Mesenchymal stem cell (in vitro differentiated cells and primary cell): ENCODE measurements around the gene LMBR1.

Experiments used
- DNase-seq: peaks from one replicate; pipeline ENCODE4 v3.0.0-alpha.2; 2013
- H2AFZ ChIP-seq: one replicate; pipeline ENCODE4 v1.6.1; 2013; ENCODE audit warnings: low read depth, mild to moderate bottlenecking, control low read depth, inconsistent platforms, low read length, moderate library complexity
- H2AK5ac ChIP-seq: 2 replicates; pipeline ENCODE4 v1.6.1; 2013; ENCODE audit warnings: low read length, moderate library complexity, mild to moderate bottlenecking, inconsistent platforms; ENCODE audit not compliant: severe bottlenecking
- H2BK120ac ChIP-seq: one replicate; pipeline ENCODE4 v1.6.1; 2013; ENCODE audit warnings: low read depth, mild to moderate bottlenecking, inconsistent platforms, low read length, moderate library complexity
- H2BK12ac ChIP-seq, 2 experiments: one replicate each; pipeline ENCODE4 v1.6.1; 2013; ENCODE audit warnings: inconsistent platforms in 2 of 2, low read length in 2 of 2, mild to moderate bottlenecking in 2 of 2, moderate library complexity in 2 of 2, control low read depth in 1 of 2
- H2BK15ac ChIP-seq: one replicate; pipeline ENCODE4 v1.6.1; 2013; ENCODE audit warnings: mild to moderate bottlenecking, low read depth, inconsistent platforms; ENCODE audit not compliant: poor library complexity, severe bottlenecking
- H2BK5ac ChIP-seq: 2 replicates; pipeline ENCODE4 v1.6.1; 2013; ENCODE audit warnings: low read depth, mild to moderate bottlenecking, low read length, control low read depth, inconsistent platforms; ENCODE audit not compliant: poor library complexity, severe bottlenecking
- H3K14ac ChIP-seq, 2 experiments: one replicate each; pipeline ENCODE4 v1.6.1; 2013; ENCODE audit warnings: inconsistent platforms in 2 of 2, low read length in 2 of 2, control low read depth in 1 of 2, mild to moderate bottlenecking in 1 of 2, moderate library complexity in 1 of 2
- H3K18ac ChIP-seq, 2 experiments: one replicate each; pipeline ENCODE4 v1.6.1; 2013; ENCODE audit warnings: inconsistent platforms in 2 of 2, low read length in 2 of 2, control low read depth in 1 of 2, low read depth in 1 of 2, mild to moderate bottlenecking in 1 of 2
- H3K23ac ChIP-seq, 2 experiments: one replicate each; pipeline ENCODE4 v1.6.1; 2013; ENCODE audit warnings: inconsistent platforms in 2 of 2, low read length in 2 of 2, mild to moderate bottlenecking in 2 of 2, moderate library complexity in 2 of 2, control low read depth in 1 of 2
- H3K27ac ChIP-seq: 2 replicates; pipeline ENCODE4 v1.5.1; 2013; ENCODE audit warnings: mild to moderate bottlenecking, moderate library complexity, low read length, control low read depth, inconsistent platforms; ENCODE audit not compliant: poor library complexity, severe bottlenecking
- H3K27me3 ChIP-seq, 2 experiments: 2 replicates each; pipeline versions ENCODE4 v1.6.1 to v1.7.0; 2013; ENCODE audit warnings: low read length in 2 of 2, mild to moderate bottlenecking in 2 of 2, moderate library complexity in 2 of 2, control low read depth in 1 of 2, inconsistent platforms in 1 of 2; ENCODE audit not compliant: control insufficient read depth in 1 of 2, insufficient read depth in 1 of 2
- H3K36me3 ChIP-seq, 2 experiments: 2 replicates each; pipeline versions ENCODE4 v1.6.1 to v1.7.0; 2013; ENCODE audit warnings: low read length in 2 of 2, control low read depth in 1 of 2, inconsistent platforms in 1 of 2, low read depth in 1 of 2, mild to moderate bottlenecking in 1 of 2; ENCODE audit not compliant: insufficient read depth in 2 of 2, control insufficient read depth in 1 of 2
- H3K4ac ChIP-seq, 2 experiments: one replicate each; pipeline ENCODE4 v1.6.1; 2013; ENCODE audit warnings: inconsistent platforms in 2 of 2, low read length in 2 of 2, mild to moderate bottlenecking in 2 of 2, moderate library complexity in 2 of 2, control low read depth in 1 of 2, low read depth in 1 of 2
- H3K4me1 ChIP-seq: 2 replicates; pipeline ENCODE4 v1.6.1; 2013; ENCODE audit warnings: low read depth, low read length, control low read depth; ENCODE audit not compliant: control insufficient read depth, insufficient read depth
- H3K4me2 ChIP-seq: 2 replicates; pipeline ENCODE4 v1.6.1; 2013; ENCODE audit warnings: low read length, mild to moderate bottlenecking, inconsistent platforms; ENCODE audit not compliant: poor library complexity, severe bottlenecking
- H3K4me3 ChIP-seq, 2 experiments: 2 replicates each; pipeline versions ENCODE4 v1.5.1 to v1.7.0; 2013; ENCODE audit warnings: low read length in 2 of 2, mild to moderate bottlenecking in 2 of 2, control low read depth in 1 of 2, low read depth in 1 of 2; ENCODE audit not compliant: insufficient read depth in 1 of 2
- H3K79me1 ChIP-seq: replicated peaks from 2 replicates; pipeline ENCODE4 v1.6.1; 2013; ENCODE audit warnings: mild to moderate bottlenecking, control low read depth, low read length, inconsistent platforms; ENCODE audit not compliant: poor library complexity, severe bottlenecking
- H3K9ac ChIP-seq: 2 replicates; pipeline ENCODE4 v1.7.0; 2013; ENCODE audit warnings: mild to moderate bottlenecking, low read length, moderate library complexity
- H3K9me3 ChIP-seq: 2 replicates; pipeline ENCODE4 v1.7.0; 2013; ENCODE audit warnings: mild to moderate bottlenecking, low read length; ENCODE audit not compliant: control insufficient read depth
- H4K8ac ChIP-seq: one replicate; pipeline ENCODE4 v1.6.1; 2013; ENCODE audit warnings: inconsistent platforms, mild to moderate bottlenecking, low read length, moderate library complexity
- H4K91ac ChIP-seq: one replicate; pipeline ENCODE4 v1.6.1; 2013; ENCODE audit warnings: mild to moderate bottlenecking, low read length, inconsistent platforms
- WGBS: methylation state at CpG from one replicate; pipeline ENCODE4 v1.1.7; 2013; ENCODE audit warnings: mixed read lengths; 5-methylcytosine and 5-hydroxymethylcytosine counted together

Gene LMBR1

DNA sequence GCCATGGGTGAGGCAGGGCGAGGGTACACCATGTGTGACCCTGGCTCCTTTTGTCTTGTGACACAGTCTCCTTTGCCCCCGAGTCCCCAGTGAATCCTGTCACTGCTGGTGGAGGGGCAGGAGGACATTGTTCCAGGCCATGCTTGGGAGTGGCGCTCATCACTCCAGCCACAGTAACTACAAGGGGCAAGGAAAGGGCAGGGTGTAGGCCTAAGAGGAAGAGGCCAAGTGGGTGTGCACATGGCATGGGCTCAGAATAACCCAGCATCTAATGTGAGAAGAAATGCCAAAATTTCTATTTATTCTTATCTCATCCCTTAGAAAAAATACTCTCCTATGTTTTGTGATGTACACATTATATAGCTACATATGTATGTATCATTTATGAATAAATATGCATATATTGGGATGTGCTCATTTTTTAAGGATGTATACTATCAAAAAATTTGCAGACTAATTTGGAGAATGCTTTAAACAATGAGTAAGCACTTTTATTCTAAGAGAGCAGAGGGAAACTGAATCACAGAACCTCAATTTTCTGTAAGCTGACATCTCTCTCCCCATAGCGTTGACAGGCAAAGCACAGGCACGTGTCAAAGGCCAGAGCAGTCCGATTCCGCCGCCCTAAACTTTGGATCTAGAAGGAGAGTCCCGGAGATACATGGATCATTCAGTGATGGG, 215.5 kb downstream of the LMBR1 start:
- Histone ChIP-seq H2AK5ac (no peak overlapping the region), H3K4me3 (no peak overlapping the region), H2BK5ac (no peak overlapping the region), H3K18ac (peak overlapping the region in 1 of 2 experiments; percentile 54), H3K4me2 (no peak overlapping the region), H4K91ac (no peak overlapping the region), H2BK120ac (no peak overlapping the region), H2BK15ac (no peak overlapping the region), H3K23ac (no peak overlapping the region), H3K27me3 (no peaks in the 10 kb centered on the region), H3K4me1 (no peaks in the 10 kb centered on the region), H3K79me1 (no peaks in the 10 kb centered on the region), H2AFZ (no peak overlapping the region), H3K36me3 (peaks cover 32 to 68% of the 10 kb centered on the region in 2 experiments), H3K9ac (no peak overlapping the region), H4K8ac (no peak overlapping the region), H2BK12ac (no peak overlapping the region), H3K14ac (no peak overlapping the region), H3K9me3 (no peaks in the 10 kb centered on the region), H3K27ac (no peak overlapping the region), H3K4ac (peak overlapping the region in 1 of 2 experiments; percentile 10)
- 96% methylated on average over 9 of the region's 9 CpGs for WGBS
- no peak for DNase-seq

DNA sequence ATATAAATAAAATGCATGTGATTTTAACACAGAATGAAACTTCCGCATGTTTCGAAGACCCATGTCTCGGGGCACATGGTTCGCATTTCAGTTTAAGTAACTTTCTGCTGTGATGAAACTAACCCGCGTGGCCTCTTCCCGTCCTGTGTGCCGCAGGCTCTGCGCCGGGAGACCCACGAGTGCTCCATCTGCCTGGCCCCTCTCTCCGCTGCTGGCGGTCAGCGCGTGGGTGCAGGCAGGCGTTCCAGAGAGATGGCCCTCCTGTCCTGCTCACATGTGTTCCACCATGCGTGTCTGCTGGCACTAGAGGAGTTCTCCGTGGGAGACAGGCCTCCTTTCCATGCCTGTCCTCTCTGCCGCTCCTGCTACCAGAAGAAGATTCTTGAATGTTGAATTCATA, 216.7 kb downstream of the LMBR1 start:
- 93% methylated on average over 19 of the region's 19 CpGs for WGBS
- H3K23ac ChIP-seq = no peak overlapping the region

DNA sequence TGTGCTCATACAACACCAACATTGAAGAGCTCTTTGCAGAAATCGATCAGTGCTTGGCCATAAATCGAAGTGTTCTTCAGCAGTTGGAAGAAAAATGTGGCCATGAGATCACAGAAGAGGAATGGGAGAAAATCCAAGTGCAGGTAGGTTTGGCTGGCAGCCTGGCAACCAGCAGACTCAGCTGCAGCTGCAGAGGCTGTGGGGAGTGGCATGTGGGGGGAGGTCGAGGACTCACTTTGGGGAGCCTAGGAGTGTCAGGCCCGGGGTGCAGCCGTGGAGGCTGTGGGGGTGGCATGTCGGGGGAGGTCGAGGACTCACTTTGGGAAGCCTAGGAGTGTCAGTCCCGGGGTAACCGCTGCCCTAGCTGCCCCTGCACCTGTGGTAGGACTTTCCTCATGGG, 217.3 kb downstream of the LMBR1 start:
- Histone ChIP-seq H2BK120ac (no peak overlapping the region), H2AK5ac (no peak overlapping the region), H3K27ac (no peak overlapping the region), H3K18ac (no peak overlapping the region), H3K27me3 (no peaks in the 10 kb centered on the region), H3K23ac (no peak overlapping the region), H3K4ac (no peak overlapping the region), H3K14ac (no peak overlapping the region), H3K9ac (no peak overlapping the region), H3K4me2 (no peak overlapping the region), H3K9me3 (no peaks in the 10 kb centered on the region), H3K36me3 (peaks cover 28 to 68% of the 10 kb centered on the region in 2 experiments), H4K91ac (no peak overlapping the region), H2BK5ac (no peak overlapping the region), H3K4me3 (no peak overlapping the region), H3K4me1 (no peaks in the 10 kb centered on the region), H2BK15ac (no peak overlapping the region), H4K8ac (no peak overlapping the region), H2AFZ (no peak overlapping the region), H3K79me1 (no peaks in the 10 kb centered on the region), H2BK12ac (no peak overlapping the region)
- 89% methylated on average over 9 of the region's 9 CpGs for WGBS
- DNase-seq = no peak

More for the DNA sequence above, 216.7 kb downstream of the LMBR1 start:
- Histone ChIP-seq H2BK5ac (no peak overlapping the region), H3K4me3 (no peak overlapping the region), H3K18ac (no peak overlapping the region), H3K14ac (no peak overlapping the region), H3K27ac (no peak overlapping the region), H4K8ac (no peak overlapping the region), H2BK12ac (no peak overlapping the region), H3K4ac (no peak overlapping the region), H3K36me3 (peaks cover 28 to 66% of the 10 kb centered on the region in 2 experiments), H2BK15ac (no peak overlapping the region), H2AK5ac (no peak overlapping the region), H3K4me2 (no peak overlapping the region), H3K79me1 (no peaks in the 10 kb centered on the region), H2AFZ (no peak overlapping the region), H2BK120ac (no peak overlapping the region), H3K4me1 (no peaks in the 10 kb centered on the region), H3K27me3 (no peaks in the 10 kb centered on the region), H3K9ac (no peak overlapping the region), H4K91ac (no peak overlapping the region), H3K9me3 (no peaks in the 10 kb centered on the region)
- no peak for DNase-seq

DNA sequence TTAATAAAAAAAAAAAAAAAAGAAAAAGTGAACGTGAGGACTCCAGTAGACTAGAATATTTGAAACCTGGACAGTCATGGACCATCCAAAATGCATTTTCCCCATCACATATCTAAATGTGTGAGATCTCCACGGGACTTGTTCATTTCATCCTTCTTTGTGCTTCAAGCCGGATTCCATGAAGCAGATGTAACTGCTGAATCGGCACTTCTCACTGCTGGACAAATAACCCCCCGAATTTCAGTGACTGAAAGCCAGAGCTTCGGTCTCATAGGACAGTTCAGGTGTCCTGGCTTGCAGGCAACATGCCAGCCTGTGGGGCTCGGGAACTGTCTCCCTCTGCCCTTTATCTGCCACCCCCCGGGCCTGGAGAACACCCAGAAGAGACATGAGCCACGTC, 219.1 kb downstream of the LMBR1 start:
- Histone ChIP-seq H2BK15ac (no peak overlapping the region), H3K18ac (no peak overlapping the region), H2BK12ac (no peak overlapping the region), H3K9ac (no peak overlapping the region), H3K79me1 (no peaks in the 10 kb centered on the region), H3K4me1 (no peaks in the 10 kb centered on the region), H3K9me3 (no peaks in the 10 kb centered on the region), H3K23ac (no peak overlapping the region), H3K36me3 (peaks cover 29 to 56% of the 10 kb centered on the region in 2 experiments), H3K27ac (no peak overlapping the region), H3K27me3 (no peaks in the 10 kb centered on the region), H3K4ac (no peak overlapping the region), H4K91ac (no peak overlapping the region), H2AK5ac (no peak overlapping the region), H2AFZ (no peak overlapping the region), H2BK5ac (no peak overlapping the region), H3K4me3 (no peak overlapping the region), H3K4me2 (no peak overlapping the region), H3K14ac (no peak overlapping the region), H2BK120ac (no peak overlapping the region), H4K8ac (no peak overlapping the region)
- 96% methylated on average over 9 of the region's 9 CpGs for WGBS
- DNase-seq = no peak
